ENCODE data around the gene ORC6.

The ORC6 gene

GRCh38 chr16:46700048-46700447 lies 10.6 kb downstream of the ORC6 start:
- Histone ChIP-seq H3K36me3 (replicated peaks; ENCODE audit: insufficient read depth, low read length) (peaks cover 19% of the 10 kb centered on the region; the same call in 1 of the 2 replicates), H3K4me1 (ENCODE audit: low read length) (no peaks in the 10 kb centered on the region), H3K27me3 (replicated peaks; ENCODE audit: insufficient read depth, low read length) (no peaks in the 10 kb centered on the region), H3K27ac (ENCODE audit: low read length) (no peak overlapping the region), H3K9me2 (replicated peaks; ENCODE audit: insufficient read depth, low read length) (no peaks in the 10 kb centered on the region), H3K4me2 (ENCODE audit: low read depth, low read length) (no peak overlapping the region), H3K9ac (ENCODE audit: low read length) (no peak overlapping the region), H3K4me3 (ENCODE audit: low read length) (no peak overlapping the region), H3F3A (ENCODE audit: insufficient read depth, low read length) (no peaks in the 10 kb centered on the region), H4K20me1 (ENCODE audit: insufficient read depth, low read length) (no peaks in the 10 kb centered on the region), H3K9me3 (replicated peaks; ENCODE audit: insufficient read depth, low read length) (no peaks in the 10 kb centered on the region), H3K79me2 (ENCODE audit: low read length) (no peaks in the 10 kb centered on the region), H2AFZ (ENCODE audit: low read length) (no peak overlapping the region)
- DNase-seq: no peak
- TF ChIP-seq EZH2 (optimal IDR thresholded peaks at IDR 0.05; ENCODE audit: low read depth, low read length): no peak
- TF ChIP-seq EZH2phosphoT487 (IDR thresholded peaks at IDR 0.05; ENCODE audit: low read length): no peak
- no peak for TF ChIP-seq CTCF (IDR thresholded peaks at IDR 0.05; ENCODE audit: low read length)

- Histone ChIP-seq H3F3A (ENCODE audit: insufficient read depth, low read length) (no peaks in the 10 kb centered on the region), H3K4me3 (ENCODE audit: low read length) (no peak overlapping the region), H2AFZ (ENCODE audit: low read length) (no peak overlapping the region), H3K36me3 (replicated peaks; ENCODE audit: insufficient read depth, low read length) (peaks cover 11% of the 10 kb centered on the region; the same call in 1 of the 2 replicates), H3K79me2 (ENCODE audit: low read length) (no peaks in the 10 kb centered on the region), H3K9ac (ENCODE audit: low read length) (no peak overlapping the region), H3K9me2 (replicated peaks; ENCODE audit: insufficient read depth, low read length) (no peaks in the 10 kb centered on the region), H4K20me1 (ENCODE audit: insufficient read depth, low read length) (no peaks in the 10 kb centered on the region), H3K9me3 (replicated peaks; ENCODE audit: insufficient read depth, low read length) (no peaks in the 10 kb centered on the region), H3K4me2 (ENCODE audit: low read depth, low read length) (no peak overlapping the region), H3K27me3 (replicated peaks; ENCODE audit: insufficient read depth, low read length) (no peaks in the 10 kb centered on the region), H3K4me1 (ENCODE audit: low read length) (no peaks in the 10 kb centered on the region), H3K27ac (ENCODE audit: low read length) (no peak overlapping the region)
- TF ChIP-seq CTCF (IDR thresholded peaks at IDR 0.05; ENCODE audit: low read length) (no peak), EZH2 (optimal IDR thresholded peaks at IDR 0.05; ENCODE audit: low read depth, low read length) (no peak), EZH2phosphoT487 (IDR thresholded peaks at IDR 0.05; ENCODE audit: low read length) (no peak)
- DNase-seq: no peak
Observed at GRCh38 chr16:46701615-46702014, 12.2 kb downstream of the ORC6 start.

- Histone ChIP-seq H3K36me3 (replicated peaks; ENCODE audit: insufficient read depth, low read length) (peaks cover 8% of the 10 kb centered on the region; the same call in 1 of the 2 replicates), H3F3A (ENCODE audit: insufficient read depth, low read length) (no peaks in the 10 kb centered on the region), H3K4me1 (ENCODE audit: low read length) (no peaks in the 10 kb centered on the region), H3K4me3 (ENCODE audit: low read length) (no peak overlapping the region), H3K9me3 (replicated peaks; ENCODE audit: insufficient read depth, low read length) (no peaks in the 10 kb centered on the region), H3K9ac (ENCODE audit: low read length) (no peak overlapping the region), H2AFZ (ENCODE audit: low read length) (no peak overlapping the region), H3K79me2 (ENCODE audit: low read length) (no peaks in the 10 kb centered on the region), H3K4me2 (ENCODE audit: low read depth, low read length) (no peak overlapping the region), H3K9me2 (replicated peaks; ENCODE audit: insufficient read depth, low read length) (no peaks in the 10 kb centered on the region), H3K27me3 (replicated peaks; ENCODE audit: insufficient read depth, low read length) (no peaks in the 10 kb centered on the region), H3K27ac (ENCODE audit: low read length) (no peak overlapping the region), H4K20me1 (ENCODE audit: insufficient read depth, low read length) (no peaks in the 10 kb centered on the region)
- no peak for DNase-seq
- no peak for TF ChIP-seq EZH2 (optimal IDR thresholded peaks at IDR 0.05; ENCODE audit: low read depth, low read length)
- no peak for TF ChIP-seq EZH2phosphoT487 (IDR thresholded peaks at IDR 0.05; ENCODE audit: low read length)
- TF ChIP-seq CTCF (IDR thresholded peaks at IDR 0.05; ENCODE audit: low read length): no peak
Observed at GRCh38 chr16:46702030-46702429, 12.6 kb downstream of the ORC6 start.

Data from MM.1S (cell line).